ENCODE results near the gene HLTF.
A peak's percentile ranks its signal among the peaks of the same experiment; 100 is the strongest.

The HLTF gene

GRCh38 chr3:149122721-149123578, 36.6 kb upstream of the HLTF start:
- ChIA-PET POLR2A (no interaction called here), CTCF (interaction anchor here (1.1 to 9.2 kb wide), 6 partner anchors 26 to 170 kb away, joined by 3 to 154 read pairs (median 4); no protein-coding TSS in a partner anchor)
- TF ChIP-seq CTCF (IDR thresholded peaks at IDR 0.05; ENCODE audit: control extremely low read depth, extremely low read depth, low read depth, missing control alignments): no peak
- no peak for DNase-seq (ENCODE audit: extremely low spot score)

- DNase-seq (ENCODE audit: extremely low spot score): peak; percentile 67
- CTCF ChIA-PET: interaction anchor here (0.6 to 9.2 kb wide), 55 partner anchors 8 to 353 kb away, joined by 3 to 154 read pairs (median 4); partner anchors contain the start of genes HLTF and HPS3
- peak; percentile 68 for TF ChIP-seq CTCF (IDR thresholded peaks at IDR 0.05; ENCODE audit: control extremely low read depth, extremely low read depth, low read depth, missing control alignments)
- POLR2A ChIA-PET: no interaction called here
These were observed 34.0 kb upstream of the HLTF start for GRCh38 chr3:149120051-149120972.

- CTCF ChIA-PET: interaction anchor here (0.8 to 9.2 kb wide), 35 partner anchors 7 to 351 kb away, joined by 3 to 154 read pairs (median 6); partner anchors contain the start of genes HLTF and HPS3
These were observed 33.1 kb upstream of the HLTF start for GRCh38 chr3:149119466-149119865.

GRCh38 chr3:149118724-149119123, 32.4 kb upstream of the HLTF start:
- ChIA-PET POLR2A (no interaction called here), CTCF (interaction anchor here (0.9 to 9.2 kb wide), 13 partner anchors 9 to 351 kb away, joined by 3 to 154 read pairs (median 12); no protein-coding TSS in a partner anchor)
- TF ChIP-seq CTCF (IDR thresholded peaks at IDR 0.05; ENCODE audit: control extremely low read depth, extremely low read depth, low read depth, missing control alignments): no peak
- DNase-seq (ENCODE audit: extremely low spot score): no peak

More at GRCh38 chr3:149119466-149119865, 33.1 kb upstream of the HLTF start:
- TF ChIP-seq CTCF (IDR thresholded peaks at IDR 0.05; ENCODE audit: control extremely low read depth, extremely low read depth, low read depth, missing control alignments): no peak
- no peak for DNase-seq (ENCODE audit: extremely low spot score)
- POLR2A ChIA-PET: no interaction called here

- POLR2A ChIA-PET: interaction anchor here (0.5 kb wide), 1 partner anchor 46 kb away, joined by 3 read pairs; no protein-coding TSS in a partner anchor
- no peak for TF ChIP-seq CTCF (IDR thresholded peaks at IDR 0.05; ENCODE audit: control extremely low read depth, extremely low read depth, low read depth, missing control alignments)
- CTCF ChIA-PET: interaction anchor here (9.2 kb wide), 1 partner anchor 158 kb away, joined by 154 read pairs; no protein-coding TSS in a partner anchor
- DNase-seq (ENCODE audit: extremely low spot score): no peak
These were observed 28.8 kb upstream of the HLTF start for GRCh38 chr3:149115114-149115513.

GRCh38 chr3:149114458-149114857, 28.1 kb upstream of the HLTF start:
- ChIA-PET CTCF (interaction anchor here (9.2 kb wide), 1 partner anchor 159 kb away, joined by 154 read pairs; no protein-coding TSS in a partner anchor), POLR2A (interaction anchor here (0.5 kb wide), 1 partner anchor 45 kb away, joined by 3 read pairs; no protein-coding TSS in a partner anchor)
- TF ChIP-seq CTCF (IDR thresholded peaks at IDR 0.05; ENCODE audit: control extremely low read depth, extremely low read depth, low read depth, missing control alignments): no peak
- no peak for DNase-seq (ENCODE audit: extremely low spot score)
